SK-N-SH (cell line): ENCODE measurements around the gene TCEAL4. TPM values are rescaled to one million over a fixed set of nuclear protein-coding genes. Genes with fewer than 3 reads are reported as not detected.

Source experiments
- CTCF ChIA-PET: fragments of 300-600, 350-600 bp; formaldehyde crosslinking; extraction: SDS; loops from one replicate; lab custom pipeline; 2021; lab: Yijun Ruan, JAX
- POLR2A ChIA-PET: fragments of 350-600 bp; sonication (Branson Sonifier 250); formaldehyde crosslinking; extraction: SDS; loops from one replicate; lab custom pipeline; 2020; ENCODE audit warnings: antibody characterized with exemption, inconsistent platforms; lab: Yijun Ruan, JAX
- DNase-seq: peaks from one replicate; pipeline ENCODE4 v3.0.0; 2012
- H2AFZ ChIP-seq: fragments of 200-600 bp; sonication (generic); 2 replicates; pipeline ENCODE4 v1.8.1; 2016; ENCODE audit warnings: antibody characterized with exemption, mild to moderate bottlenecking, low read depth
- H3F3A ChIP-seq: fragments of 200-600 bp; sonication (generic); replicated peaks from 2 replicates; pipeline ENCODE3; 2016; ENCODE audit warnings: antibody characterized with exemption, mild to moderate bottlenecking; ENCODE audit not compliant: insufficient read depth
- H3K27ac ChIP-seq, 2 experiments: fragments of 200-500 bp in 1 of 2; fragments of 200-600 bp in 1 of 2; sonication (Bioruptor generic) in 1 of 2; sonication (generic), shearing (Covaris generic) in 1 of 2; 2 replicates each; pipeline versions ENCODE4 v1.5.1 to v1.6.1; 2014 to 2016; ENCODE audit warnings: low read depth in 2 of 2, inconsistent platforms in 1 of 2, low read length in 1 of 2, mild to moderate bottlenecking in 1 of 2, mixed read lengths in 1 of 2
- H3K27me3 ChIP-seq: fragments of 200-600 bp; sonication (generic), shearing (Covaris generic); 2 replicates; pipeline ENCODE4 v1.6.1; 2016; ENCODE audit warnings: mixed run types; ENCODE audit not compliant: insufficient read depth
- H3K36me3 ChIP-seq, 2 experiments: fragments of 200-500 bp in 1 of 2; fragments of 200-600 bp in 1 of 2; sonication (Bioruptor generic) in 1 of 2; sonication (generic) in 1 of 2; replicated peaks in 1 of 2; 2 replicates each; pipeline versions ENCODE3 to v1.5.1; 2014 to 2016; ENCODE audit warnings: low read length in 1 of 2, mild to moderate bottlenecking in 1 of 2; ENCODE audit not compliant: insufficient read depth in 2 of 2, control insufficient read depth in 1 of 2
- H3K4me1 ChIP-seq, 2 experiments: fragments of 200-500 bp in 1 of 2; fragments of 200-600 bp in 1 of 2; sonication (Bioruptor generic) in 1 of 2; sonication (generic), shearing (Covaris generic) in 1 of 2; 2 replicates each; pipeline versions ENCODE4 v1.5.1 to v1.6.1; 2014 to 2016; ENCODE audit warnings: low read depth in 1 of 2, low read length in 1 of 2, mixed run types in 1 of 2; ENCODE audit not compliant: insufficient read depth in 2 of 2, control insufficient read depth in 1 of 2
- H3K4me2 ChIP-seq: fragments of 200-600 bp; sonication (generic), shearing (Covaris generic); 2 replicates; pipeline ENCODE4 v1.6.1; 2017; ENCODE audit warnings: mixed run types
- H3K4me3 ChIP-seq, 2 experiments: fragments of 200-500 bp in 1 of 2; fragments of 200-600 bp in 1 of 2; sonication (Bioruptor generic) in 1 of 2; sonication (generic), shearing (Covaris generic) in 1 of 2; 2 replicates each; pipeline versions ENCODE4 v1.5.1 to v1.8.1; 2014 to 2016; ENCODE audit warnings: low read depth in 2 of 2, inconsistent platforms in 1 of 2, low read length in 1 of 2, mild to moderate bottlenecking in 1 of 2, mixed read lengths in 1 of 2, moderate library complexity in 1 of 2
- H3K79me2 ChIP-seq: fragments of 200-600 bp; sonication (generic); 2 replicates; pipeline ENCODE4 v1.8.1; 2017; ENCODE audit warnings: mild to moderate bottlenecking; ENCODE audit not compliant: insufficient read depth
- H3K9ac ChIP-seq: fragments of 200-600 bp; sonication (generic); 2 replicates; pipeline ENCODE4 v1.6.1; 2017; ENCODE audit warnings: mixed run types
- H3K9me2 ChIP-seq: fragments of 200-600 bp; sonication (generic); 2 replicates; pipeline ENCODE4 v1.6.1; 2017; ENCODE audit warnings: mixed run types
- H3K9me3 ChIP-seq: fragments of 200-600 bp; sonication (generic); 2 replicates; pipeline ENCODE4 v1.6.1; 2017; ENCODE audit warnings: mixed run types, mild to moderate bottlenecking, moderate library complexity
- H4K20me1 ChIP-seq: fragments of 200-600 bp; sonication (generic); 2 replicates; pipeline ENCODE4 v1.6.1; 2017; ENCODE audit warnings: mild to moderate bottlenecking, mixed run types; ENCODE audit not compliant: insufficient read depth
- EP300 ChIP-seq, 2 experiments: IDR thresholded peaks; 2 replicates each; pipeline versions ENCODE4 v1.4.0 to v1.6.1; 2012; ENCODE audit warnings: borderline replicate concordance in 1 of 2, low read depth in 1 of 2, low read length in 1 of 2
- MXI1 ChIP-seq: IDR thresholded peaks from 2 replicates; pipeline ENCODE4 v1.6.1; 2012; ENCODE audit warnings: mild to moderate bottlenecking, low read depth, low read length, improper control_type of control experiment
- POLR2AphosphoS5 ChIP-seq: IDR thresholded peaks from 2 replicates; pipeline ENCODE4 v1.6.1; 2012; ENCODE audit warnings: low read depth, low read length
- RFX5 ChIP-seq: IDR thresholded peaks from 2 replicates; pipeline ENCODE4 v1.6.1; 2012; ENCODE audit warnings: mild to moderate bottlenecking, improper control_type of control experiment, low read length
- WGBS: methylation state at CpG from one replicate; pipeline ENCODE4 v1.1.6; 2017; ENCODE audit warnings: low lambda C conversion rate; 5-methylcytosine and 5-hydroxymethylcytosine counted together
- polyA plus RNA-seq, 3 experiments: library from polyadenylated mRNA; depleted of rRNA; stranded (reverse); fragments of >200 nt; gene quantifications; 2 replicates each; pipeline ENCODE4 v1.2.3, GENCODE V29; 2012
- TF ChIP-seq, protein P1 (sequence below): fragments of 150-350 bp; IDR thresholded peaks from 2 replicates; pipeline ENCODE4 v1.6.1; 2017; ENCODE audit warnings: antibody characterized with exemption, low read length, low read depth, borderline replicate concordance
- TF ChIP-seq, protein P2 (sequence below): IDR thresholded peaks from 2 replicates; pipeline ENCODE4 v1.4.0; 2012; ENCODE audit warnings: low read depth, borderline replicate concordance
- TF ChIP-seq, protein P3 (sequence below): IDR thresholded peaks from 2 replicates; pipeline ENCODE4 v1.4.0; 2012; ENCODE audit warnings: low read depth, borderline replicate concordance

The TCEAL4 gene
- polyA plus RNA-seq, 1 of the 3 experiments (the other 2 are of a cell fraction): 39.1 TPM

DNA sequence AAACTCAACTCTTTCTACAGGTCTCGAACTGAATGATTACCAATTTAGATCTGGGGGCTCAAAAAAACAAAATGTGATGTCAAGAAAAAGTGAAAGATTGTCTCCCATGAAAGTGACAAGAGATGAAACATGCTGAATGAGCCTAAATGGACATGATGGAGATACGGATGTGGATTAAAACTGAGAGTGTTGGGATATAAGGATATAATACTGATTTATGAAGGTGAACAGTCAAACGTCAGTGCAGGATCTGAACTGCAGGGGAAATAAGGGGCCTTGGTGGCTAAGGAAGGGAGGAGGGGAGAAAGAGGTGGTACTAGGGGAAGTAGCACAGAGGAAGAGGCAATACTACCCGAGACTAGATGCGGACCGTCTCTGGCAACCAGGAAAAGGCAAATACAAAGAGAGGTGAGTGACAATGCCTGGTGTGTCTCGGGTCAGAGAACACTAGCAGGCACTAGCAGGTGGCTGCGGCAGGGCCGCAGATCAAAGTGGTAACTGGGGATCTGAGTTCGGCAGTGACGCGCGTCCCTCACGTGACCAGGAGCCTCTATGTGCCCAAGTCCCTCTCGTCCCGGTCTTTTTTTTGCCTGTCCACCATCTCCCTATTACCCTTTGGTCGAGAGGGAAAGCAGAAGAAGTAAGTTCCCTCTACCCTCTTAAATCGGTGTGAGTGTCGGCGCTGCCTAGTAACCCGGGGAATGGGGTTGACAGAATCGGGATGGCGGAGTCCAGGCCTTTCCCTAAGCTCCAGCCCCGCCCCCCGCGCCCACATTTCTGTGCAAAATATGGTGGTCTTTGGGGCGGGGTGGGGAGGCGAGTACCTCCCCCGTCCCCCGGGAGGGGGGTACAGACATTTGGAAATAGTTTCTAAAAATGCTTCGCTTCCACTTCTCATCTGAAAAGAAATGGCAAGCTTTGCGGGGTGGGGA, 43.3 kb downstream of the TCEAL4 start, which contains the start of gene TCEAL1:
Gene TCEAL1 (plus strand): TSS at position 590 of the 932 bp plus-strand sequence. CDS start 942 bp downstream, outside the sequence.
- TF ChIP-seq RFX5: no peak
- TF ChIP-seq MXI1: peak; percentile 55
- TF ChIP-seq, protein P1, sequence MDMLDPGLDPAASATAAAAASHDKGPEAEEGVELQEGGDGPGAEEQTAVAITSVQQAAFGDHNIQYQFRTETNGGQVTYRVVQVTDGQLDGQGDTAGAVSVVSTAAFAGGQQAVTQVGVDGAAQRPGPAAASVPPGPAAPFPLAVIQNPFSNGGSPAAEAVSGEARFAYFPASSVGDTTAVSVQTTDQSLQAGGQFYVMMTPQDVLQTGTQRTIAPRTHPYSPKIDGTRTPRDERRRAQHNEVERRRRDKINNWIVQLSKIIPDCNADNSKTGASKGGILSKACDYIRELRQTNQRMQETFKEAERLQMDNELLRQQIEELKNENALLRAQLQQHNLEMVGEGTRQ: peak; percentile 66
- no peak for TF ChIP-seq EP300 (IDR thresholded peaks at IDR 0.05; ENCODE audit: borderline replicate concordance in 1 of 2, low read depth in 1 of 2, low read length in 1 of 2)
- TF ChIP-seq, protein P2, sequence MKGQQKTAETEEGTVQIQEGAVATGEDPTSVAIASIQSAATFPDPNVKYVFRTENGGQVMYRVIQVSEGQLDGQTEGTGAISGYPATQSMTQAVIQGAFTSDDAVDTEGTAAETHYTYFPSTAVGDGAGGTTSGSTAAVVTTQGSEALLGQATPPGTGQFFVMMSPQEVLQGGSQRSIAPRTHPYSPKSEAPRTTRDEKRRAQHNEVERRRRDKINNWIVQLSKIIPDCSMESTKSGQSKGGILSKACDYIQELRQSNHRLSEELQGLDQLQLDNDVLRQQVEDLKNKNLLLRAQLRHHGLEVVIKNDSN: peak; percentile 91
- TF ChIP-seq POLR2AphosphoS5: no peak
- TF ChIP-seq, protein P3, sequence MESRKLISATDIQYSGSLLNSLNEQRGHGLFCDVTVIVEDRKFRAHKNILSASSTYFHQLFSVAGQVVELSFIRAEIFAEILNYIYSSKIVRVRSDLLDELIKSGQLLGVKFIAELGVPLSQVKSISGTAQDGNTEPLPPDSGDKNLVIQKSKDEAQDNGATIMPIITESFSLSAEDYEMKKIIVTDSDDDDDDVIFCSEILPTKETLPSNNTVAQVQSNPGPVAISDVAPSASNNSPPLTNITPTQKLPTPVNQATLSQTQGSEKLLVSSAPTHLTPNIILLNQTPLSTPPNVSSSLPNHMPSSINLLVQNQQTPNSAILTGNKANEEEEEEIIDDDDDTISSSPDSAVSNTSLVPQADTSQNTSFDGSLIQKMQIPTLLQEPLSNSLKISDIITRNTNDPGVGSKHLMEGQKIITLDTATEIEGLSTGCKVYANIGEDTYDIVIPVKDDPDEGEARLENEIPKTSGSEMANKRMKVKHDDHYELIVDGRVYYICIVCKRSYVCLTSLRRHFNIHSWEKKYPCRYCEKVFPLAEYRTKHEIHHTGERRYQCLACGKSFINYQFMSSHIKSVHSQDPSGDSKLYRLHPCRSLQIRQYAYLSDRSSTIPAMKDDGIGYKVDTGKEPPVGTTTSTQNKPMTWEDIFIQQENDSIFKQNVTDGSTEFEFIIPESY: no peak
- ChIA-PET POLR2A (interaction anchor here (0.8 kb wide), 1 partner anchor 44 kb away, joined by 3 read pairs; no protein-coding TSS in a partner anchor), CTCF (interaction anchor here (1.1 to 1.8 kb wide), 5 partner anchors 10 to 110 kb away, joined by 3 to 7 read pairs (median 3); partner anchors contain the start of gene TCEAL3)
- Histone ChIP-seq H3K79me2 (peaks cover 6% of the 10 kb centered on the region; the same call in 1 of the 2 replicates), H3K9me2 (no peaks in the 10 kb centered on the region), H3K27ac (peak within 1 kb of the TSS; percentile 86 to 92), H3F3A (peaks cover 14% of the 10 kb centered on the region), H3K4me1 (peaks cover 3 to 6% of the 10 kb centered on the region in 2 experiments; a peak in 3 of 4 replicates), H3K9ac (peak within 1 kb of the TSS; percentile 79), H4K20me1 (no peaks in the 10 kb centered on the region), H3K36me3 (no peaks in the 10 kb centered on the region), H3K4me2 (peak within 1 kb of the TSS; percentile 82), H3K27me3 (no peaks in the 10 kb centered on the region; the same call in 1 of the 2 replicates), H3K4me3 (peak within 1 kb of the TSS; percentile 62 to 67), H3K9me3 (no peaks in the 10 kb centered on the region), H2AFZ (peak within 1 kb of the TSS; percentile 60)
- WGBS: 4% methylated on average over 27 of the region's 32 CpGs
- DNase-seq: peak; percentile 52
